CD4-positive, alpha-beta T cell treated with Interleukin-6 for 4 hours (primary cell): ENCODE results near the gene MOB1A.
"Not testable (repeated sequence)": the region's sequence is repeated elsewhere in the genome, so short reads cannot be mapped to it uniquely, and the experiment has no call there.

ENCODE experiments used
- DNase-seq: peaks from one replicate; pipeline ENCODE4 v3.0.0-alpha.2; 2020; ENCODE audit warnings: mixed read lengths

Gene MOB1A

GRCh38 chr2:74148457-74149246 is 30.0 kb downstream of the MOB1A start:
- peak; percentile 6 for DNase-seq

GRCh38 chr2:74147727-74148456 is 30.8 kb downstream of the MOB1A start, which contains the start of gene BOLA3:
TSS of gene BOLA3 (minus strand) at chr2:74147912. CDS start at chr2:74147874, 38 bp downstream.
- peak; percentile 88 for DNase-seq

GRCh38 chr2:74146929-74147726 is 31.6 kb downstream of the MOB1A start:
- no peak for DNase-seq

GRCh38 chr2:74142340-74142739 is 36.3 kb downstream of the MOB1A start:
- no peak for DNase-seq

GRCh38 chr2:74138600-74139323 is 39.9 kb downstream of the MOB1A start:
- no peak for DNase-seq

- DNase-seq, result no peak
Measured at GRCh38 chr2:74137651-74138599, 40.8 kb downstream of the MOB1A start.

- DNase-seq, result no peak
Measured at GRCh38 chr2:74131901-74132300, 46.8 kb downstream of the MOB1A start.

GRCh38 chr2:74130211-74130995 is 48.3 kb downstream of the MOB1A start:
- DNase-seq, result no peak

GRCh38 chr2:74128206-74128605 is 50.5 kb downstream of the MOB1A start:
- no peak for DNase-seq

GRCh38 chr2:74123955-74124354 is 54.7 kb downstream of the MOB1A start:
- DNase-seq, result not testable (repeated sequence)

GRCh38 chr2:74121846-74122245 is 56.8 kb downstream of the MOB1A start:
- not testable (repeated sequence) for DNase-seq

- peak; percentile 87 for DNase-seq
Measured at GRCh38 chr2:74119912-74120825, 58.5 kb downstream of the MOB1A start.

- DNase-seq, result no peak
Measured at GRCh38 chr2:74119339-74119738, 59.3 kb downstream of the MOB1A start.

- DNase-seq, result no peak
Measured at GRCh38 chr2:74111380-74111779, 67.3 kb downstream of the MOB1A start.

GRCh38 chr2:74110537-74110936 is 68.1 kb downstream of the MOB1A start:
- DNase-seq, result no peak

- DNase-seq, result no peak
Measured at GRCh38 chr2:74109551-74109950, 69.1 kb downstream of the MOB1A start.

GRCh38 chr2:74107071-74107470 is 71.6 kb downstream of the MOB1A start:
- no peak for DNase-seq

- DNase-seq, result no peak
Measured at GRCh38 chr2:74105413-74105812, 73.3 kb downstream of the MOB1A start.

- no peak for DNase-seq
Measured at GRCh38 chr2:74104839-74105238, 73.8 kb downstream of the MOB1A start.
